Epithelial cell of proximal tubule (primary cell): ENCODE results near the gene MAPKAPK2. TPM values are rescaled to one million over a fixed set of nuclear protein-coding genes. Genes with fewer than 3 reads are reported as not detected.

Source experiments
- DNase-seq: peaks from one replicate; pipeline ENCODE4 v3.0.0-alpha.2; 2011; ENCODE audit warnings: low read depth
- H3K4me3 ChIP-seq: 2 replicates; pipeline ENCODE4 v1.5.1; 2011; ENCODE audit warnings: low read depth, mild to moderate bottlenecking, low read length
- CTCF ChIP-seq: conservative IDR thresholded peaks from 2 replicates; pipeline ENCODE4 v1.5.1; 2012; ENCODE audit warnings: low read depth, mild to moderate bottlenecking, low read length
- total RNA-seq: library from RNA; depleted of rRNA; stranded (reverse); fragments of >200 nt; gene quantifications from 2 replicates; pipeline ENCODE4 v1.2.3, GENCODE V29; 2015

MAPKAPK2 gene
- total RNA-seq, 1 donor from 2014 or later, result 45.5 TPM

- no peak for DNase-seq
- no peak overlapping the region for H3K4me3 ChIP-seq
- TF ChIP-seq CTCF, result no peak
These were observed 54.8 kb downstream of the MAPKAPK2 start for GRCh38 chr1:206739411-206740076.

- TF ChIP-seq CTCF, result no peak
- H3K4me3 ChIP-seq, result no peak overlapping the region
- DNase-seq, result no peak
These were observed 56.5 kb downstream of the MAPKAPK2 start for GRCh38 chr1:206741142-206741701.

- no peak for DNase-seq
- TF ChIP-seq CTCF, result no peak
- no peak overlapping the region for H3K4me3 ChIP-seq
These were observed 58.1 kb downstream of the MAPKAPK2 start for GRCh38 chr1:206742719-206743383.

GRCh38 chr1:206744683-206745082 is 60.0 kb downstream of the MAPKAPK2 start:
- no peak overlapping the region for H3K4me3 ChIP-seq
- TF ChIP-seq CTCF, result no peak
- no peak for DNase-seq

- no peak for DNase-seq
- no peak overlapping the region for H3K4me3 ChIP-seq
- TF ChIP-seq CTCF, result no peak
These were observed 60.6 kb downstream of the MAPKAPK2 start for GRCh38 chr1:206745301-206745700.

GRCh38 chr1:206748348-206749030 is 63.8 kb downstream of the MAPKAPK2 start:
- DNase-seq, result no peak
- no peak overlapping the region for H3K4me3 ChIP-seq
- no peak for TF ChIP-seq CTCF
